B cell (primary cell): ENCODE results near the gene SMCR8. TPM values are rescaled to one million over a fixed set of nuclear protein-coding genes. Genes with fewer than 3 reads are reported as not detected.

Experiments
- ATAC-seq: fragments of 200-7000 bp; cut with Tn5 transposase; one replicate; pipeline ENCODE4 v1.10.0; 2021; ENCODE audit warnings: low read depth, mild to moderate bottlenecking, moderate number of reproducible peaks, moderate library complexity
- CTCF ChIA-PET: fragments of 350-600 bp; sonication (Branson Sonifier 250); formaldehyde crosslinking; loops from one replicate; lab custom pipeline; 2021; ENCODE audit warnings: antibody characterized with exemption, inconsistent platforms; lab: Charles Lee
- POLR2A ChIA-PET: fragments of 350-600 bp; sonication (Branson Sonifier 250); formaldehyde crosslinking; loops from one replicate; lab custom pipeline; 2021; ENCODE audit warnings: antibody characterized with exemption; lab: Charles Lee
- DNase-seq: peaks from one replicate; pipeline ENCODE4 v3.0.0; 2013
- H2AFZ ChIP-seq: 2 replicates; pipeline ENCODE4 v1.6.1; 2012; ENCODE audit warnings: mild to moderate bottlenecking, low read depth, low read length; ENCODE audit not compliant: insufficient read depth, poor library complexity, severe bottlenecking
- H3K27ac ChIP-seq, 2 donors: 1 replicate in 1 of 2; 2 replicates in 1 of 2; pipeline ENCODE4 v1.5.1; 2012 to 2013; ENCODE audit warnings: low read length in 2 of 2, mild to moderate bottlenecking in 2 of 2, moderate library complexity in 1 of 2
- H3K27me3 ChIP-seq, 4 experiments: fragments of 200-600 bp in 1 of 4; sonication (generic) in 1 of 4; replicated peaks in 1 of 4; 1 replicate in 2 of 4; 2 replicates in 2 of 4; pipeline versions ENCODE4 v1.6.1 to v1.7.0; 2013 to 2016; ENCODE audit warnings: low read length in 3 of 4, mild to moderate bottlenecking in 2 of 4, mixed read lengths in 1 of 4, moderate library complexity in 1 of 4; ENCODE audit not compliant: insufficient read depth in 4 of 4, control insufficient read depth in 3 of 4; ENCODE audit errors: control extremely low read depth in 1 of 4
- H3K36me3 ChIP-seq, 2 experiments: replicated peaks in 1 of 2; 1 replicate in 1 of 2; 2 replicates in 1 of 2; pipeline versions ENCODE4 v1.6.1 to v1.7.1; 2013; ENCODE audit warnings: low read length in 1 of 2; ENCODE audit not compliant: insufficient read depth in 2 of 2, control insufficient read depth in 1 of 2; ENCODE audit errors: control extremely low read depth in 1 of 2, extremely low read depth in 1 of 2
- H3K4me1 ChIP-seq, 2 donors: fragments of 200-600 bp in 1 of 2; sonication (generic) in 1 of 2; 1 replicate in 1 of 2; 2 replicates in 1 of 2; pipeline versions ENCODE4 v1.5.1 to v1.6.1; 2013 to 2017; ENCODE audit warnings: low read length in 2 of 2; ENCODE audit not compliant: control insufficient read depth in 2 of 2, insufficient read depth in 2 of 2
- H3K4me2 ChIP-seq: replicated peaks from 2 replicates; pipeline ENCODE3; 2012; ENCODE audit warnings: mild to moderate bottlenecking, low read depth, low read length; ENCODE audit not compliant: poor library complexity, severe bottlenecking
- H3K4me3 ChIP-seq, 5 experiments: fragments of 200-600 bp in 1 of 5; sonication (generic) in 1 of 5; 1 replicate in 3 of 5; 2 replicates in 2 of 5; pipeline versions ENCODE4 v1.5.1 to v1.7.0; 2011 to 2016; ENCODE audit warnings: low read length in 4 of 5, mild to moderate bottlenecking in 4 of 5, low read depth in 2 of 5, control low read depth in 1 of 5, moderate library complexity in 1 of 5; ENCODE audit not compliant: insufficient read depth in 1 of 5; ENCODE audit errors: control extremely low read depth in 1 of 5, extremely low read depth in 1 of 5
- H3K79me2 ChIP-seq: fragments of 200-600 bp; sonication (generic); one replicate; pipeline ENCODE4 v1.6.0; 2016; ENCODE audit warnings: low read length; ENCODE audit not compliant: control insufficient read depth, insufficient read depth
- H3K9ac ChIP-seq: fragments of 200-600 bp; sonication (generic); 2 replicates; pipeline ENCODE4 v1.6.1; 2017; ENCODE audit warnings: mild to moderate bottlenecking, low read length, moderate library complexity
- H3K9me3 ChIP-seq, 3 donors: one replicate each; pipeline versions ENCODE4 v1.6.1 to v1.7.1; 2013; ENCODE audit warnings: low read length in 2 of 3; ENCODE audit not compliant: control insufficient read depth in 2 of 3, insufficient read depth in 1 of 3; ENCODE audit errors: control extremely low read depth in 1 of 3
- H4K20me1 ChIP-seq: 2 replicates; pipeline ENCODE4 v1.6.0; 2012; ENCODE audit warnings: mild to moderate bottlenecking, low read length; ENCODE audit not compliant: insufficient read depth, control insufficient read depth, poor library complexity, severe bottlenecking
- H3K27ac Mint-ChIP-seq: one replicate; pipeline ENCODE4 v1.8.0; 2021; ENCODE audit warnings: mixed read lengths
- H3K27me3 Mint-ChIP-seq: one replicate; pipeline ENCODE4 v1.8.0; 2021; ENCODE audit warnings: mixed read lengths
- H3K4me1 Mint-ChIP-seq: one replicate; pipeline ENCODE4 v1.8.0; 2021; ENCODE audit warnings: mixed read lengths
- H3K4me3 Mint-ChIP-seq: one replicate; pipeline ENCODE4 v1.8.0; 2021; ENCODE audit warnings: mixed read lengths
- H3K9me3 Mint-ChIP-seq: one replicate; pipeline ENCODE4 v1.8.0; 2022; ENCODE audit warnings: mixed read lengths; ENCODE audit not compliant: insufficient read depth
- CTCF ChIP-seq: fragments of 200-600 bp; IDR thresholded peaks from one replicate; pipeline ENCODE4 v1.8.0; 2022; ENCODE audit warnings: antibody characterized with exemption, mild to moderate bottlenecking
- EZH2 ChIP-seq: IDR thresholded peaks from 2 replicates; pipeline ENCODE4 v1.6.1; 2012; ENCODE audit warnings: borderline replicate concordance, low read depth, mild to moderate bottlenecking, moderate library complexity, low read length; ENCODE audit not compliant: insufficient read depth, poor library complexity, severe bottlenecking
- WGBS: methylation state at CpG from one replicate; pipeline ENCODE4 v1.1.5; 2013; ENCODE audit warnings: missing lambda C conversion rate; ENCODE audit not compliant: insufficient coverage; 5-methylcytosine and 5-hydroxymethylcytosine counted together
- intact Hi-C: fragments of 100-400 bp; cut with micrococcal nuclease; formaldehyde crosslinking; loops from one replicate; pipeline ENCODE4 v1.10.0; 2022
- polyA plus RNA-seq: library from polyadenylated mRNA; depleted of rRNA; stranded (reverse); fragments of >200 nt; gene quantifications from 2 replicates; pipeline ENCODE4 v1.2.3, GENCODE V29; 2012
- total RNA-seq, 2 donors: library from RNA; stranded (reverse); fragments of 120-200 nt in 1 of 2; gene quantifications; 1 replicate in 1 of 2; 2 replicates in 1 of 2; pipeline versions ENCODE4 v1.2.3 to v1.2.4, GENCODE V29; 2013 to 2022

Gene SMCR8
- total and polyA plus RNA-seq, 2 donors (not counting 1 experiment from before 2014, with no cell fraction given): 16.2 to 48.0 TPM

DNA sequence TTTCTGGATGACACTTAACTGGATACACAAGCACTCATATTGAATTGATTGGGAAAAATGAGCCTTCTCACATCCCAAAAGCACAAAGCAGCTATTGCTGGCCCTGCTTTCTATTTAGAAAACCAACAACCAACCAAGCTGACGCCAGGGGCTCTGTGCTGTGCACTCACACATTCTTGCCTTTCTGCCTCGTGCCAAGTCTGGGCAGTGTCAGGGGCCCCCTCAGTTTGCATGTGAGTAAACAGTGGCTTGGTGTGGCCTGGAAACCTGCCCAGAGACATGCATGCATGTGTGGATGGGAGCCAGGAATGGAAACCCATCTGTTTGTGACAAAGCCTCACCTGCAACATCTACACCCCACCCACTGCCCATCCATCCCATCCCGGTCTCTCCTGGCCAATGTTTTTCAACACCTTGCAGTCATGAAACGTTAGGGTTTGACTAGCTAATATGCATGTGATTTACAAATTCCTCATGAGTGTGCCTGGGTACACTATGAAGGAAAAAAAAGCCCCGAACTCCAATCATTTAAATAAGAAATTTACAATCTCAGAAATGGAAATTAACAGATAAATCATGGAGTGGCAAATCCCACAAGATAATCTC lies 34.2 kb upstream of the SMCR8 start:
- Histone ChIP-seq H3K27me3 (no peaks in the 10 kb centered on the region), H3K79me2 (no peaks in the 10 kb centered on the region), H3K4me1 (no peaks in the 10 kb centered on the region), H3K36me3 (peaks cover 0 to 78% of the 10 kb centered on the region in 2 experiments), H3K9ac (no peak overlapping the region), H4K20me1 (no peaks in the 10 kb centered on the region), H3K4me3 (no peak overlapping the region), H2AFZ (no peak overlapping the region), H3K9me3 (no peaks in the 10 kb centered on the region), H3K27ac (no peak overlapping the region), H3K4me2 (no peak overlapping the region)
- H3K4me3 Mint-ChIP-seq: no peak overlapping the region
- ATAC-seq: no peak
- H3K27me3 Mint-ChIP-seq: no peaks in the 10 kb centered on the region
- H3K27ac Mint-ChIP-seq: no peak overlapping the region
- intact Hi-C loops: no loop called here
- CTCF ChIA-PET: no interaction called here
- WGBS: no CpG with 5 or more reads among the region's 5 CpGs
- DNase-seq: no peak
- POLR2A ChIA-PET: no interaction called here
- no peaks in the 10 kb centered on the region for H3K4me1 Mint-ChIP-seq
- H3K9me3 Mint-ChIP-seq: no peaks in the 10 kb centered on the region
- TF ChIP-seq EZH2 (no peak), CTCF (no peak)

DNA sequence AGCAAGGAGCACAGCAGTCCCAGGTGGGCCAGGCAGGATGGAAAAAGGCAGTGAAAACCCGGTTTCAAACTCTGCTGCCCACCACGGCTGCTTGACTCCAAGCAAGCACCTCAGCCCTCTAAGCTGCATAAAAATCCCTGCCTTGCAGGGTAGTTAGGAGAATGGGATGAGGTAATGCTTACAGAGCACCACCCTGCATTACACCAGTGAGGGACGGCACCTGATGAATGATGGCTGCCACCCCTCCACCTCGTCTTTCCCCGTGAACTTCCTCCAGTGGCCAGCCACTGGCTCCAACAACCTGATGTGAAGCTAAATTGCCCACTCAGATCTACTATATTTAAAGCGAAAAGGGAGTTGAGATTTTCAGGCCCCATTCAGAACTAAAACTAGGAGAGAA lies 33.3 kb upstream of the SMCR8 start:
- no peaks in the 10 kb centered on the region for H3K27me3 Mint-ChIP-seq
- H3K4me2 ChIP-seq: no peak overlapping the region
- CTCF ChIA-PET: no interaction called here
- no peak overlapping the region for H3K27ac Mint-ChIP-seq
- H3K79me2 ChIP-seq: no peaks in the 10 kb centered on the region
- no peak overlapping the region for H3K9ac ChIP-seq
- H4K20me1 ChIP-seq: no peaks in the 10 kb centered on the region
- TF ChIP-seq EZH2 (no peak), CTCF (no peak)
- H3K4me3 Mint-ChIP-seq: no peak overlapping the region
- H3K9me3 ChIP-seq: no peaks in the 10 kb centered on the region
- H3K27ac ChIP-seq: no peak overlapping the region
- no peak overlapping the region for H2AFZ ChIP-seq
- no peaks in the 10 kb centered on the region for H3K4me1 ChIP-seq
- intact Hi-C loops: no loop called here
- no peak overlapping the region for H3K4me3 ChIP-seq
- ATAC-seq: no peak
- peaks cover 0 to 72% of the 10 kb centered on the region in 2 experiments for H3K36me3 ChIP-seq
- no peaks in the 10 kb centered on the region for H3K27me3 ChIP-seq
- POLR2A ChIA-PET: no interaction called here
- no peaks in the 10 kb centered on the region for H3K9me3 Mint-ChIP-seq
- H3K4me1 Mint-ChIP-seq: no peaks in the 10 kb centered on the region
- WGBS: 92% methylated on average over 2 of the region's 6 CpGs
- DNase-seq: no peak
